ENCODE measurements around the gene ZNF175. TPM values are rescaled to one million over a fixed set of nuclear protein-coding genes. Genes with fewer than 3 reads are reported as not detected.

ZNF175 gene
- total RNA-seq, 1 experiment from 2014 or later = 4.0 TPM

GRCh38 chr19:51587264-51588191, 16.4 kb downstream of the ZNF175 start:
- DNase-seq (ENCODE audit: low read depth) = no peak

DNA sequence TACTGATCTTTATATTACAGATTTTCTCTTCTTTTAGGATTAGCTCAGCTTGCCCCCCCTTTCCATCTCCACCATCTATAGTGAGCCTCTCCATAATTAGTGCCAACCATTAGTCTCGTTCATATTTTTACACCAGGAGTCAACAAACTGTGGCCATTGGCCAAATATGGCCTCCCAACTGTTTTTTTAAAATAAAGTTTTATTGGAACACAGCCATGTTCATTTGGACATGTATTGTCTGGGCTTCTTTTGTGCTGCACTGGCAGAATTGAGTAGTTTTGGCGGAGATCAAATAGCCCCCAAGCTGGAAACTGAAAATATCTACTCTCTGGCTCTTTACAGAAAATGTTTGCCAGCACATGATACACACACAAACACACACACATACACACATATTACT, 18.4 kb downstream of the ZNF175 start:
- no peak for DNase-seq (ENCODE audit: low read depth)

- no peak for DNase-seq (ENCODE audit: low read depth)
Observed at GRCh38 chr19:51590441-51590840, 19.4 kb downstream of the ZNF175 start.

GRCh38 chr19:51592521-51592920, 21.4 kb downstream of the ZNF175 start:
- no peak for DNase-seq (ENCODE audit: low read depth)

DNA sequence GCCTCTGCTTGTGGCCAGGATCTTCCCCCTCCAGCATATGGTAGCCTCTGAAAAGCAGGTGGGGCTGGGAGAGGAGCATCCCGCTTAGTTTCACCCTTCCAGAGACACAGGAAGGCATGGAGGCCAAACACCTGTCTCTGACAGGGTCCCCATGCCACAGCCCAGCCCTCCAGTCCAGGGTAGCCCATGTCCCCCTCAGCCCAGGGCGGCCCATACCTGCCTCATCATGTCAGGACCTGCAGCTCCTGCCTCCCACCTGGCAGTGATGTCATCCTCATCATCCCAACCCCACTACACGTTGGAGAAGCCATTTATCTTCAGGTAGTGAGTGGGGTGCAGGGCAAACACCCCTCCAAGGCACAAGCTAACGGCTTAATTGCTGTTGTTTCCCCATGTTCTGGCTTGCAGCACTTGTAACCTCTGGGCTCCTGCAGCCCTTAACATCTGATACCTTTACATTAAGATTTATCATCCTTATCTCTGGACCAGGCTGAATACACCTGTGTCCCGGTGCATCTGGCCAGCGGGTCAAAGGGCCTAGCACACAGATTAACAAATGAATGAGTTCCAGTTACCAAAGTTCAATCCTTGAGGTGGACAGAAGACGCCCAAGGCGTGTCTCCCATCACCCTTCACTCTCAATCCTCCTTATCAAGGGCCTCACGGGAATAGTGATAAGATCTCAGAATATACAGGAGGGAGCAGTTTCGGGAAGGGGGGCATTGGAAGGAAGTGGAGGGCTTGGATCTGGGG, 22.2 kb downstream of the ZNF175 start:
- no peak for DNase-seq (ENCODE audit: low read depth)

GRCh38 chr19:51593969-51594773, 23.1 kb downstream of the ZNF175 start:
- peak; percentile 96 for DNase-seq (ENCODE audit: low read depth)

- DNase-seq (ENCODE audit: low read depth) = no peak
Observed at GRCh38 chr19:51594774-51595109, 23.7 kb downstream of the ZNF175 start.

DNA sequence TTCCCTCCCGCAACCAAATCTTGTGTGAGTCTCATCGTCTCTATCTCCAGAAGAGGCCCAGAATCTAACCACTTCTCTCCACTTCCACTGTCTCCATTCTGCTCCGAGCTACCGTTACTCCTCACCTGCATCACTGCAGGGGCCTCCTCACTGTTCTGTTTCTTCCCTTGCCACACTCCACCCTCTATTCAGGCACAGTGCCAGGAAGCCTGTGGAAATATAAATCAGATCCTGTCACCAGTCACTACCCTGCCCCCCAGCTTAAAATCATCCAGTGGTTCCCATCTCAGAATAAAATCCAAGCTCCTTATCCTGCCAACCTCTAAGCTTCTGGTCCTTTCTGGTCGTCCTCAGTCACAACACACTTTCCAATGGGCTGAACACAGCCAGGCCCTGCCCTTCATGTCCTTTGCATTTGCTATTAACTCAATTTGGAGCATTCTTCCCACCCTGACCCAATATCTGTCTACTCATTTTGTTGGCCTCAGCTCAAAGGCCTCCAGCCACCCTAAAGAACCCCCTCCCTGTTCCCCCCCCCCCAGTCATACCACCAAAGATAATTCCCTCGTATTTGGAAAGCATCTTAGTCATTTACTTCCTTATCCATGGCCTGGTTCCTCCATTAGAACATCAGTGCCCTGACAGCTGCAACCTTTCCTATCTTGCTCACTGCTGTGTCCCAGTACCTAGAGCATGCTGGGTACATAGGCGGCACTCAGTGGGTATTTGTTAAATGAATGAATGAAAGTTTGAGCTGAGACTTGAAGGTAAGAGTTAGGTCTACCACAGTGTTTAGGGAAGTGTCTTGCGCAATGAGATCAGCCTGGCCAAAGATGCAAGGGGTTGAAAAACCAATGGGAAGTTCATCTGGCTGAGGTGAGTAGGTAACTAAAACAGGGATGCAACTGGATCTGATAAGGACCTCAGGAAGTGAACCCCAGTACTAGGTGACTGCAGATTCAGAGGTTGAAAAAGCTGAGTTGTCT, 24.4 kb downstream of the ZNF175 start:
- no peak for DNase-seq (ENCODE audit: low read depth)

DNA sequence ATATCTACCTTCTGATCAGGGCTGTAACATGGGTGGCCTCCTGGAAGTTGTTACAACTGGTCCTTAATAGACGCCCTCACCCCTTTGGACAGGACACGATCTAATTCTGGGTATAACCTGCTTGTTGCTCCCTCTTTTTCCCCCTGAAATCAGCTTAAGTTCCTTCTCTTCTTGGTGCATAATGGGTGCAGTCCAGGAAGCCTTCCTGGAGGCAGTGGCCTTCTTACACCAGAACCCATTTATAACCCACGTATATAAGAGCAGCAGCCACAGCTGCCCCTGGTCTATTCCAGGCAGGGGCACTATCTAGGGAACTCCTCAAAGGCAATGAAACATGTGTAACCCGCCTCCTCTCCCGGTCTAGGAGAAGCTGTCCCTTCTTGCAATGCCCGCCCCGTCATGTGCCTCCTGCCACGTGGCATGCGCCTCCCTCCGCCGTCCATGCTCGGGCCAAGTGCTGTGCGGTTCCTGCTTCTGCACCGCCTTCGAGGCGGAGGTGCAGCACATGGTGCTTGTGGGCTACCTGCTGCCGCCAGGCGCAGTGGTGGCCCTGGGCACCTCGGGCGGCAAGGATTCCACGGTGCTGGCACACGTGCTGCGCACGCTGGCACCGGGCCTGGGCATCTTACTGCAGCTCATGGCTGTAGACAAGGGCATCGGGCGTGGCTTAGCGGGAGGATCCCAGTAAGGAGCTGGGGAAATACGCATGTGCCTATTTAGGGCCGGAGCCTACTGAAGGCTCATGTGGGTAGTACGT, 27.3 kb downstream of the ZNF175 start:
- DNase-seq (ENCODE audit: low read depth) = no peak

- DNase-seq (ENCODE audit: low read depth) = no peak
Observed at GRCh38 chr19:51599084-51599483, 28.0 kb downstream of the ZNF175 start.

GRCh38 chr19:51600940-51601580, 30.0 kb downstream of the ZNF175 start:
- DNase-seq (ENCODE audit: low read depth) = no peak

GRCh38 chr19:51602189-51602854, 31.2 kb downstream of the ZNF175 start:
- no peak for DNase-seq (ENCODE audit: low read depth)

GRCh38 chr19:51607077-51607476, 36.0 kb downstream of the ZNF175 start:
- no peak for DNase-seq (ENCODE audit: low read depth)

GRCh38 chr19:51607920-51608562, 37.0 kb downstream of the ZNF175 start:
- peak; percentile 68 for DNase-seq (ENCODE audit: low read depth)

DNA sequence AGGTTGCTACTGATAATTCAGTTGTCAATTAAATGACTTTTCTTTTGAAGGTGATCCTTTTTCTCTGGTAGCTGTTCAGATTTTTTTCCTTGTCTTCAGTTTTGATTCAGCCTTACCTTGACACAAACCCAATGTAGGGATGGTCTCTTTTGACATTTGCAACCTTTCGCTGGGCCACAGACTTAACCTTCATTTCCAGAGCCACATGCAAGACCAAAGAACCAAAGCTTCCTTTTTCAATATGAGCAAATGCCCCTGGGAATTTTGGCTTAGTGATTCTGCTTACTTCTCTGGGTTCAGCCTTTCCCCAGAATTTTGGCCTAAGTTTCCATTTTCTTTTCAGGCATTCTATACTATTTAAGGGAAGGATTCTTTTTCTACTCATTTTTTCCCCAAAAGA, 39.5 kb downstream of the ZNF175 start:
- DNase-seq (ENCODE audit: low read depth) = no peak

- DNase-seq (ENCODE audit: low read depth) = no peak
Observed at GRCh38 chr19:51614789-51615188, 43.7 kb downstream of the ZNF175 start.

DNA sequence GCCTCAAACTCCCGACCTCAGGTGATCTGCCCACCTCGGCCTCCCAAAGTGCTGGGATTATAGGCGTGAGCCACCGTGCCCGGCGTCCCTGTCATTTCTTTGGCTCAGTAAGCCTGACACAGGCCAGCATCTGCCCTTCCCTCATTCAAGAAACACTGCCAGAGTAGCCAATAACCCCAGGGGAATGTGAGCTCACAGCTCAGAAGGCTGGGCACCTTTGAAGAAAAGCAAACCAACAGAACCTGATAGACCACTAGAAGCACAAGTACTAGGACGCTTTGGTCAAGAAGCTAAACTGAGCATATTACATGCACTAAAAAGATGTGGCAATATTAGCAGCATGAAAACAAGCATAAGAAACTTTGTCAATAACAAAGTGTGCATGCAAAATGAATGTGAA, 44.9 kb downstream of the ZNF175 start:
- no peak for DNase-seq (ENCODE audit: low read depth)

GRCh38 chr19:51621178-51621577, 50.1 kb downstream of the ZNF175 start:
- no peak for DNase-seq (ENCODE audit: low read depth)
